ENCODE results near the gene ARRDC3. TPM values are rescaled to one million over a fixed set of nuclear protein-coding genes. Genes with fewer than 3 reads are reported as not detected.

ARRDC3 gene
- total and polyA plus RNA-seq, 2 experiments from 2014 or later, result 46.0 to 61.2 TPM

GRCh38 chr5:91367908-91368648, 15.0 kb downstream of the ARRDC3 start:
- Histone ChIP-seq H3K9me3 (ENCODE audit: low read depth) (no peaks in the 10 kb centered on the region), H3K36me3 (ENCODE audit: low read depth) (peaks cover 59% of the 10 kb centered on the region), H3K4me2 (ENCODE audit: unreplicated experiment) (no peak overlapping the region), H3K27ac (no peak overlapping the region), H3K4me3 (no peak overlapping the region), H3K4me1 (ENCODE audit: insufficient read depth) (0 out of 2 replicates have a peak, but pooled peaks cover 6% of the 10 kb centered on the region), H3K27me3 (replicated peaks; ENCODE audit: insufficient read depth) (no peaks in the 10 kb centered on the region), H2AFZ (no peak overlapping the region), H4K20me1 (ENCODE audit: insufficient read depth) (no peaks in the 10 kb centered on the region), H3K79me2 (ENCODE audit: insufficient read depth) (peaks cover 45% of the 10 kb centered on the region), H3K9ac (no peak overlapping the region), H3F3A (ENCODE audit: insufficient read depth) (peaks cover 62% of the 10 kb centered on the region), H3K9me2 (ENCODE audit: insufficient read depth) (no peaks in the 10 kb centered on the region)
- 94 to 95% methylated on average over 8 of the region's 8 CpGs for WGBS, 2 experiments (ENCODE audit: low coverage in 1 of 2, low lambda C conversion rate in 2 of 2, missing lambda C conversion rate in 2 of 2)
- no peak for DNase-seq
- in situ Hi-C loops (cut with MboI), result no loop called here
- no peak for TF ChIP-seq EZH2 (IDR thresholded peaks at IDR 0.05; ENCODE audit: insufficient read depth, poor library complexity, severe bottlenecking)
- TF ChIP-seq EZH2phosphoT487 (IDR thresholded peaks at IDR 0.05; ENCODE audit: insufficient read depth, low read depth), result no peak

GRCh38 chr5:91367344-91367743, 15.8 kb downstream of the ARRDC3 start:
- no peaks in the 10 kb centered on the region for H3K27me3 ChIP-seq (replicated peaks; ENCODE audit: insufficient read depth)
- H2AFZ ChIP-seq, result no peak overlapping the region
- peaks cover 40% of the 10 kb centered on the region for H3K79me2 ChIP-seq (ENCODE audit: insufficient read depth)
- no peak overlapping the region for H3K4me3 ChIP-seq
- no peak for DNase-seq
- no peak overlapping the region for H3K4me2 ChIP-seq (ENCODE audit: unreplicated experiment)
- in situ Hi-C loops (cut with MboI), result no loop called here
- H3K36me3 ChIP-seq (ENCODE audit: low read depth), result peaks cover 52% of the 10 kb centered on the region
- H3K9me2 ChIP-seq (ENCODE audit: insufficient read depth), result no peaks in the 10 kb centered on the region
- no peak overlapping the region for H3K9ac ChIP-seq
- H3K27ac ChIP-seq, result no peak overlapping the region
- H3K9me3 ChIP-seq (ENCODE audit: low read depth), result no peaks in the 10 kb centered on the region
- no peaks in the 10 kb centered on the region for H4K20me1 ChIP-seq (ENCODE audit: insufficient read depth)
- no peaks in the 10 kb centered on the region for H3K4me1 ChIP-seq (ENCODE audit: insufficient read depth)
- H3F3A ChIP-seq (ENCODE audit: insufficient read depth), result peaks cover 55% of the 10 kb centered on the region
- TF ChIP-seq EZH2phosphoT487 (IDR thresholded peaks at IDR 0.05; ENCODE audit: insufficient read depth, low read depth) (no peak), EZH2 (IDR thresholded peaks at IDR 0.05; ENCODE audit: insufficient read depth, poor library complexity, severe bottlenecking) (no peak)

GRCh38 chr5:91366551-91366950, 16.6 kb downstream of the ARRDC3 start:
- peaks cover 32% of the 10 kb centered on the region for H3K79me2 ChIP-seq (ENCODE audit: insufficient read depth)
- 96 to 100% methylated on average over 1 of the region's 1 CpG for WGBS, 2 experiments (ENCODE audit: low coverage in 1 of 2, low lambda C conversion rate in 2 of 2, missing lambda C conversion rate in 2 of 2)
- no peaks in the 10 kb centered on the region for H3K9me3 ChIP-seq (ENCODE audit: low read depth)
- no peak overlapping the region for H3K9ac ChIP-seq
- H3K4me2 ChIP-seq (ENCODE audit: unreplicated experiment), result no peak overlapping the region
- no peaks in the 10 kb centered on the region for H3K4me1 ChIP-seq (ENCODE audit: insufficient read depth)
- H4K20me1 ChIP-seq (ENCODE audit: insufficient read depth), result no peaks in the 10 kb centered on the region
- peaks cover 47% of the 10 kb centered on the region for H3F3A ChIP-seq (ENCODE audit: insufficient read depth)
- in situ Hi-C loops (cut with MboI), result no loop called here
- no peaks in the 10 kb centered on the region for H3K9me2 ChIP-seq (ENCODE audit: insufficient read depth)
- peaks cover 44% of the 10 kb centered on the region for H3K36me3 ChIP-seq (ENCODE audit: low read depth)
- H3K27me3 ChIP-seq (replicated peaks; ENCODE audit: insufficient read depth), result no peaks in the 10 kb centered on the region
- no peak for TF ChIP-seq EZH2 (IDR thresholded peaks at IDR 0.05; ENCODE audit: insufficient read depth, poor library complexity, severe bottlenecking)
- no peak for TF ChIP-seq EZH2phosphoT487 (IDR thresholded peaks at IDR 0.05; ENCODE audit: insufficient read depth, low read depth)
- no peak overlapping the region for H2AFZ ChIP-seq
- H3K27ac ChIP-seq, result no peak overlapping the region
- peak; percentile 14 for DNase-seq
- no peak overlapping the region for H3K4me3 ChIP-seq

GRCh38 chr5:91365498-91365897, 17.6 kb downstream of the ARRDC3 start:
- no peak for DNase-seq
- 89% methylated on average over 3 of the region's 3 CpGs for WGBS, 2 experiments (ENCODE audit: low coverage in 1 of 2, low lambda C conversion rate in 2 of 2, missing lambda C conversion rate in 2 of 2)

More at GRCh38 chr5:91365498-91365897, 17.6 kb downstream of the ARRDC3 start:
- no peaks in the 10 kb centered on the region for H3K9me2 ChIP-seq (ENCODE audit: insufficient read depth)
- peaks cover 21% of the 10 kb centered on the region for H3K79me2 ChIP-seq (ENCODE audit: insufficient read depth)
- TF ChIP-seq EZH2 (IDR thresholded peaks at IDR 0.05; ENCODE audit: insufficient read depth, poor library complexity, severe bottlenecking) (no peak), EZH2phosphoT487 (IDR thresholded peaks at IDR 0.05; ENCODE audit: insufficient read depth, low read depth) (no peak)
- no peaks in the 10 kb centered on the region for H3K9me3 ChIP-seq (ENCODE audit: low read depth)
- H2AFZ ChIP-seq, result no peak overlapping the region
- H3K4me1 ChIP-seq (ENCODE audit: insufficient read depth), result no peaks in the 10 kb centered on the region
- H3K4me3 ChIP-seq, result no peak overlapping the region
- no peak overlapping the region for H3K4me2 ChIP-seq (ENCODE audit: unreplicated experiment)
- H3F3A ChIP-seq (ENCODE audit: insufficient read depth), result peaks cover 36% of the 10 kb centered on the region
- H3K9ac ChIP-seq, result no peak overlapping the region
- H3K27me3 ChIP-seq (replicated peaks; ENCODE audit: insufficient read depth), result no peaks in the 10 kb centered on the region
- no peaks in the 10 kb centered on the region for H4K20me1 ChIP-seq (ENCODE audit: insufficient read depth)
- H3K36me3 ChIP-seq (ENCODE audit: low read depth), result peaks cover 34% of the 10 kb centered on the region
- in situ Hi-C loops (cut with MboI), result no loop called here
- no peak overlapping the region for H3K27ac ChIP-seq
